Measurements from ENCODE around the gene TCAP. TPM values are rescaled to one million over a fixed set of nuclear protein-coding genes. Genes with fewer than 3 reads are reported as not detected.

Gene TCAP
- total RNA-seq, 1 donor from 2014 or later = 2.3 TPM

GRCh38 chr17:39629494-39629880 lies 35.7 kb upstream of the TCAP start:
- Mint-ChIP-seq H3K27me3 (ENCODE audit: unreplicated experiment) (peaks cover 17% of the 10 kb centered on the region), H3K27ac (ENCODE audit: unreplicated experiment) (no peak overlapping the region), H3K9me3 (ENCODE audit: unreplicated experiment) (peaks cover 5% of the 10 kb centered on the region), H3K4me3 (ENCODE audit: unreplicated experiment) (no peak overlapping the region), H3K36me3 (ENCODE audit: unreplicated experiment) (no peaks in the 10 kb centered on the region), H3K4me1 (ENCODE audit: low read depth, unreplicated experiment) (peaks cover 2% of the 10 kb centered on the region)
- no peak for DNase-seq
- TF ChIP-seq CTCF (IDR thresholded peaks at IDR 0.05; ENCODE audit: partially characterized antibody, unreplicated experiment) = no peak

- no peak overlapping the region for H3K4me3 Mint-ChIP-seq (ENCODE audit: unreplicated experiment)
- no peak overlapping the region for H3K27ac Mint-ChIP-seq (ENCODE audit: unreplicated experiment)
- H3K27me3 Mint-ChIP-seq (ENCODE audit: unreplicated experiment) = peaks cover 15% of the 10 kb centered on the region
- DNase-seq = no peak
- no peaks in the 10 kb centered on the region for H3K36me3 Mint-ChIP-seq (ENCODE audit: unreplicated experiment)
- peaks cover 5% of the 10 kb centered on the region for H3K9me3 Mint-ChIP-seq (ENCODE audit: unreplicated experiment)
- peaks cover 2% of the 10 kb centered on the region for H3K4me1 Mint-ChIP-seq (ENCODE audit: low read depth, unreplicated experiment)
- TF ChIP-seq CTCF (IDR thresholded peaks at IDR 0.05; ENCODE audit: partially characterized antibody, unreplicated experiment) = no peak
Measured at GRCh38 chr17:39629898-39630297, 35.3 kb upstream of the TCAP start.

GRCh38 chr17:39631403-39631802 lies 33.7 kb upstream of the TCAP start:
- Mint-ChIP-seq H3K4me3 (ENCODE audit: unreplicated experiment) (no peak overlapping the region), H3K9me3 (ENCODE audit: unreplicated experiment) (peaks cover 7% of the 10 kb centered on the region), H3K27me3 (ENCODE audit: unreplicated experiment) (peaks cover 9% of the 10 kb centered on the region), H3K36me3 (ENCODE audit: unreplicated experiment) (no peaks in the 10 kb centered on the region), H3K4me1 (ENCODE audit: low read depth, unreplicated experiment) (peaks cover 3% of the 10 kb centered on the region), H3K27ac (ENCODE audit: unreplicated experiment) (no peak overlapping the region)
- no peak for TF ChIP-seq CTCF (IDR thresholded peaks at IDR 0.05; ENCODE audit: partially characterized antibody, unreplicated experiment)
- no peak for DNase-seq

- Mint-ChIP-seq H3K27ac (ENCODE audit: unreplicated experiment) (no peak overlapping the region), H3K4me3 (ENCODE audit: unreplicated experiment) (no peak overlapping the region), H3K4me1 (ENCODE audit: low read depth, unreplicated experiment) (peaks cover 3% of the 10 kb centered on the region), H3K9me3 (ENCODE audit: unreplicated experiment) (peaks cover 7% of the 10 kb centered on the region), H3K27me3 (ENCODE audit: unreplicated experiment) (peaks cover 8% of the 10 kb centered on the region), H3K36me3 (ENCODE audit: unreplicated experiment) (no peaks in the 10 kb centered on the region)
- DNase-seq = no peak
- TF ChIP-seq CTCF (IDR thresholded peaks at IDR 0.05; ENCODE audit: partially characterized antibody, unreplicated experiment) = no peak
Measured at GRCh38 chr17:39632153-39632941, 32.8 kb upstream of the TCAP start.

- Mint-ChIP-seq H3K4me3 (ENCODE audit: unreplicated experiment) (no peak overlapping the region), H3K36me3 (ENCODE audit: unreplicated experiment) (no peaks in the 10 kb centered on the region), H3K27me3 (ENCODE audit: unreplicated experiment) (peaks cover 13% of the 10 kb centered on the region), H3K27ac (ENCODE audit: unreplicated experiment) (no peak overlapping the region), H3K4me1 (ENCODE audit: low read depth, unreplicated experiment) (peaks cover 11% of the 10 kb centered on the region), H3K9me3 (ENCODE audit: unreplicated experiment) (peaks cover 7% of the 10 kb centered on the region)
- no peak for DNase-seq
- TF ChIP-seq CTCF (IDR thresholded peaks at IDR 0.05; ENCODE audit: partially characterized antibody, unreplicated experiment) = no peak
Measured at GRCh38 chr17:39633570-39634183, 31.5 kb upstream of the TCAP start.
